Mesenchymal stem cell (in vitro differentiated cells and primary cell): ENCODE data around the gene PGAP1.
A peak's percentile ranks its signal among the peaks of the same experiment; 100 is the strongest.

Source experiments
- DNase-seq: peaks from one replicate; pipeline ENCODE4 v3.0.0-alpha.2; 2013
- H2AFZ ChIP-seq: one replicate; pipeline ENCODE4 v1.6.1; 2013; ENCODE audit warnings: low read depth, mild to moderate bottlenecking, control low read depth, inconsistent platforms, low read length, moderate library complexity
- H2AK5ac ChIP-seq: 2 replicates; pipeline ENCODE4 v1.6.1; 2013; ENCODE audit warnings: low read length, moderate library complexity, mild to moderate bottlenecking, inconsistent platforms; ENCODE audit not compliant: severe bottlenecking
- H2BK120ac ChIP-seq: one replicate; pipeline ENCODE4 v1.6.1; 2013; ENCODE audit warnings: low read depth, mild to moderate bottlenecking, inconsistent platforms, low read length, moderate library complexity
- H2BK12ac ChIP-seq, 2 experiments: one replicate each; pipeline ENCODE4 v1.6.1; 2013; ENCODE audit warnings: inconsistent platforms in 2 of 2, low read length in 2 of 2, mild to moderate bottlenecking in 2 of 2, moderate library complexity in 2 of 2, control low read depth in 1 of 2
- H2BK15ac ChIP-seq: one replicate; pipeline ENCODE4 v1.6.1; 2013; ENCODE audit warnings: mild to moderate bottlenecking, low read depth, inconsistent platforms; ENCODE audit not compliant: poor library complexity, severe bottlenecking
- H2BK5ac ChIP-seq: 2 replicates; pipeline ENCODE4 v1.6.1; 2013; ENCODE audit warnings: low read depth, mild to moderate bottlenecking, low read length, control low read depth, inconsistent platforms; ENCODE audit not compliant: poor library complexity, severe bottlenecking
- H3K14ac ChIP-seq, 2 experiments: one replicate each; pipeline ENCODE4 v1.6.1; 2013; ENCODE audit warnings: inconsistent platforms in 2 of 2, low read length in 2 of 2, control low read depth in 1 of 2, mild to moderate bottlenecking in 1 of 2, moderate library complexity in 1 of 2
- H3K18ac ChIP-seq, 2 experiments: one replicate each; pipeline ENCODE4 v1.6.1; 2013; ENCODE audit warnings: inconsistent platforms in 2 of 2, low read length in 2 of 2, control low read depth in 1 of 2, low read depth in 1 of 2, mild to moderate bottlenecking in 1 of 2
- H3K23ac ChIP-seq, 2 experiments: one replicate each; pipeline ENCODE4 v1.6.1; 2013; ENCODE audit warnings: inconsistent platforms in 2 of 2, low read length in 2 of 2, mild to moderate bottlenecking in 2 of 2, moderate library complexity in 2 of 2, control low read depth in 1 of 2
- H3K27ac ChIP-seq: 2 replicates; pipeline ENCODE4 v1.5.1; 2013; ENCODE audit warnings: mild to moderate bottlenecking, moderate library complexity, low read length, control low read depth, inconsistent platforms; ENCODE audit not compliant: poor library complexity, severe bottlenecking
- H3K27me3 ChIP-seq, 2 experiments: 2 replicates each; pipeline versions ENCODE4 v1.6.1 to v1.7.0; 2013; ENCODE audit warnings: low read length in 2 of 2, mild to moderate bottlenecking in 2 of 2, moderate library complexity in 2 of 2, control low read depth in 1 of 2, inconsistent platforms in 1 of 2; ENCODE audit not compliant: control insufficient read depth in 1 of 2, insufficient read depth in 1 of 2
- H3K36me3 ChIP-seq, 2 experiments: 2 replicates each; pipeline versions ENCODE4 v1.6.1 to v1.7.0; 2013; ENCODE audit warnings: low read length in 2 of 2, control low read depth in 1 of 2, inconsistent platforms in 1 of 2, low read depth in 1 of 2, mild to moderate bottlenecking in 1 of 2; ENCODE audit not compliant: insufficient read depth in 2 of 2, control insufficient read depth in 1 of 2
- H3K4ac ChIP-seq, 2 experiments: one replicate each; pipeline ENCODE4 v1.6.1; 2013; ENCODE audit warnings: inconsistent platforms in 2 of 2, low read length in 2 of 2, mild to moderate bottlenecking in 2 of 2, moderate library complexity in 2 of 2, control low read depth in 1 of 2, low read depth in 1 of 2
- H3K4me1 ChIP-seq: 2 replicates; pipeline ENCODE4 v1.6.1; 2013; ENCODE audit warnings: low read depth, low read length, control low read depth; ENCODE audit not compliant: control insufficient read depth, insufficient read depth
- H3K4me2 ChIP-seq: 2 replicates; pipeline ENCODE4 v1.6.1; 2013; ENCODE audit warnings: low read length, mild to moderate bottlenecking, inconsistent platforms; ENCODE audit not compliant: poor library complexity, severe bottlenecking
- H3K4me3 ChIP-seq, 2 experiments: 2 replicates each; pipeline versions ENCODE4 v1.5.1 to v1.7.0; 2013; ENCODE audit warnings: low read length in 2 of 2, mild to moderate bottlenecking in 2 of 2, control low read depth in 1 of 2, low read depth in 1 of 2; ENCODE audit not compliant: insufficient read depth in 1 of 2
- H3K79me1 ChIP-seq: replicated peaks from 2 replicates; pipeline ENCODE4 v1.6.1; 2013; ENCODE audit warnings: mild to moderate bottlenecking, control low read depth, low read length, inconsistent platforms; ENCODE audit not compliant: poor library complexity, severe bottlenecking
- H3K9ac ChIP-seq: 2 replicates; pipeline ENCODE4 v1.7.0; 2013; ENCODE audit warnings: mild to moderate bottlenecking, low read length, moderate library complexity
- H3K9me3 ChIP-seq: 2 replicates; pipeline ENCODE4 v1.7.0; 2013; ENCODE audit warnings: mild to moderate bottlenecking, low read length; ENCODE audit not compliant: control insufficient read depth
- H4K8ac ChIP-seq: one replicate; pipeline ENCODE4 v1.6.1; 2013; ENCODE audit warnings: inconsistent platforms, mild to moderate bottlenecking, low read length, moderate library complexity
- H4K91ac ChIP-seq: one replicate; pipeline ENCODE4 v1.6.1; 2013; ENCODE audit warnings: mild to moderate bottlenecking, low read length, inconsistent platforms
- WGBS: methylation state at CpG from one replicate; pipeline ENCODE4 v1.1.7; 2013; ENCODE audit warnings: mixed read lengths; 5-methylcytosine and 5-hydroxymethylcytosine counted together

PGAP1 gene

DNA sequence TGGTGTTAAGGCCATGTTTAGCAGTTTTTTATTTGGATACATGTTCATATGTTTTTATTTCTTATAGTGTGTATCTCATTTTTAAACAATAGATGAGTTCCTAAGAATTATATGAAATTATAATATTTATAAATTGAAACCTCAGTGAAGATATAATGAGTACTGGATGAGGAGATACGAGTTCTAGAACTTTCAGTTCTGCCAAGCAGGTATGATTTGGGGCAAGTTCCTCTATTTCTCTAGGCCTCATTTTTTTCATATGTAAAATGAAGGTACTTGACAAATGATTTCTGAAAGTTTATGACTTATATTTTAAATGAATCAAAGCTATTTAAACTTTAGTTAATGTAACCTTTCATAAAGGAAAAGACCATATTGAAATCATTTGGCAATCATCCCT lies 8.2 kb upstream of the PGAP1 start:
- no peak overlapping the region for H2BK12ac ChIP-seq
- H3K79me1 ChIP-seq: no peaks in the 10 kb centered on the region
- H2BK5ac ChIP-seq: no peak overlapping the region
- H3K4me2 ChIP-seq: no peak overlapping the region
- no peak overlapping the region for H3K27ac ChIP-seq
- H3K36me3 ChIP-seq: no peaks in the 10 kb centered on the region
- no peak overlapping the region for H3K23ac ChIP-seq
- H3K4me3 ChIP-seq: no peak overlapping the region
- H2BK120ac ChIP-seq: no peak overlapping the region
- H2AK5ac ChIP-seq: no peak overlapping the region
- 83% methylated on average over 1 of the region's 1 CpG for WGBS
- no peaks in the 10 kb centered on the region for H3K9me3 ChIP-seq
- no peak overlapping the region for H4K8ac ChIP-seq
- no peak for DNase-seq
- H3K14ac ChIP-seq: no peak overlapping the region
- no peak overlapping the region for H3K9ac ChIP-seq
- H3K4ac ChIP-seq: no peak overlapping the region
- H3K18ac ChIP-seq: no peak overlapping the region
- no peaks in the 10 kb centered on the region for H3K27me3 ChIP-seq
- H3K4me1 ChIP-seq: no peaks in the 10 kb centered on the region
- H2BK15ac ChIP-seq: no peak overlapping the region
- H4K91ac ChIP-seq: no peak overlapping the region
- H2AFZ ChIP-seq: no peak overlapping the region

- Histone ChIP-seq H2AK5ac (no peak overlapping the region), H3K4me2 (no peak overlapping the region), H3K23ac (no peak overlapping the region), H3K4me3 (no peak overlapping the region), H2BK15ac (no peak overlapping the region), H3K9ac (no peak overlapping the region), H4K8ac (no peak overlapping the region), H3K79me1 (no peaks in the 10 kb centered on the region), H3K4ac (no peak overlapping the region), H3K36me3 (no peaks in the 10 kb centered on the region), H2AFZ (no peak overlapping the region), H2BK12ac (no peak overlapping the region), H3K18ac (no peak overlapping the region), H3K27me3 (no peaks in the 10 kb centered on the region), H4K91ac (no peak overlapping the region), H2BK5ac (no peak overlapping the region), H3K27ac (no peak overlapping the region), H3K9me3 (no peaks in the 10 kb centered on the region), H3K4me1 (peaks cover 2% of the 10 kb centered on the region), H2BK120ac (no peak overlapping the region), H3K14ac (no peak overlapping the region)
- WGBS: 100% methylated on average over 1 of the region's 2 CpGs
- no peak for DNase-seq
Observed at GRCh38 chr2:196931555-196931954, 5.0 kb upstream of the PGAP1 start.

- Histone ChIP-seq H3K18ac (peak overlapping the region; percentile 79 to 80), H2BK12ac (no peak overlapping the region), H4K8ac (no peak overlapping the region), H2BK15ac (no peak overlapping the region), H3K4ac (peak overlapping the region in 1 of 2 experiments; percentile 92), H3K4me1 (peaks cover 2% of the 10 kb centered on the region), H3K79me1 (peaks cover 4% of the 10 kb centered on the region), H2BK120ac (peak overlapping the region; percentile 34), H2AFZ (no peak overlapping the region), H2BK5ac (peak overlapping the region; percentile 31), H3K14ac (peak overlapping the region in 1 of 2 experiments; percentile 79), H4K91ac (no peak overlapping the region), H3K36me3 (no peaks in the 10 kb centered on the region), H3K9ac (peak overlapping the region; percentile 97), H3K27me3 (no peaks in the 10 kb centered on the region), H3K4me3 (peak overlapping the region in 1 of 2 experiments; percentile 97), H3K23ac (no peak overlapping the region), H3K4me2 (peak overlapping the region; percentile 98), H3K27ac (peak overlapping the region; percentile 75), H3K9me3 (no peaks in the 10 kb centered on the region), H2AK5ac (no peak overlapping the region)
- peak; percentile 92 for DNase-seq
- 3% methylated on average over 16 of the region's 22 CpGs for WGBS
Observed at GRCh38 chr2:196927376-196928225, 1.1 kb upstream of the PGAP1 start.

GRCh38 chr2:196925768-196926561 lies 542 bp downstream of the PGAP1 start:
- Histone ChIP-seq H3K14ac (peak overlapping the region; percentile 77 to 95), H3K4me2 (peak overlapping the region; percentile 85), H3K27ac (peak overlapping the region; percentile 70), H2AFZ (peak overlapping the region; percentile 95), H2BK120ac (no peak overlapping the region), H4K8ac (no peak overlapping the region), H3K4me1 (peaks cover 2% of the 10 kb centered on the region), H3K36me3 (no peaks in the 10 kb centered on the region), H3K9me3 (no peaks in the 10 kb centered on the region), H3K18ac (peak overlapping the region; percentile 72 to 78), H3K9ac (peak overlapping the region; percentile 97), H2BK5ac (no peak overlapping the region), H3K4me3 (peak overlapping the region; percentile 68 to 97), H2BK12ac (peak overlapping the region in 1 of 2 experiments; percentile 94), H2BK15ac (peak overlapping the region; percentile 84), H3K4ac (peak overlapping the region; percentile 60 to 80), H2AK5ac (no peak overlapping the region), H3K23ac (no peak overlapping the region), H3K27me3 (no peaks in the 10 kb centered on the region), H3K79me1 (peaks cover 4% of the 10 kb centered on the region), H4K91ac (no peak overlapping the region)
- peak; percentile 58 for DNase-seq
- WGBS: under 1% methylated on average over 37 of the region's 37 CpGs
